Heart left ventricle (tissue), 16 donors: ENCODE data around the gene IFT122. TPM values are rescaled to one million over a fixed set of nuclear protein-coding genes. Genes with fewer than 3 reads are reported as not detected.

Experiments
- ATAC-seq, 4 donors: fragments of 200-7000 bp; cut with Tn5 transposase; one replicate each; pipeline ENCODE4 v1.9.1; 2020 to 2022; ENCODE audit warnings: moderate library complexity in 4 of 4, mild to moderate bottlenecking in 3 of 4, moderate number of reproducible peaks in 1 of 4
- DNase-seq, 5 donors: peaks; one replicate each; pipeline ENCODE4 v3.0.0-alpha.2; 2020
- H3K27ac ChIP-seq, 12 donors: fragments of 200-600 bp; sonication (generic) in 4 of 12; one replicate each; pipeline versions ENCODE4 v1.5.0 to v1.8.0; 2016 to 2022; ENCODE audit warnings: mild to moderate bottlenecking in 2 of 12
- H3K27me3 ChIP-seq, 9 donors: fragments of 200-600 bp; sonication (generic) in 2 of 9; one replicate each; pipeline versions ENCODE4 v1.5.1 to v1.8.0; 2016 to 2022; ENCODE audit warnings: mild to moderate bottlenecking in 3 of 9
- H3K36me3 ChIP-seq, 9 donors: fragments of 200-600 bp; sonication (generic) in 2 of 9; one replicate each; pipeline versions ENCODE4 v1.5.0 to v1.8.0; 2018 to 2022; ENCODE audit warnings: mild to moderate bottlenecking in 2 of 9
- H3K4me1 ChIP-seq, 12 donors: fragments of 200-600 bp; sonication (generic) in 4 of 12; one replicate each; pipeline versions ENCODE4 v1.5.0 to v1.8.0; 2016 to 2022; ENCODE audit warnings: mild to moderate bottlenecking in 3 of 12
- H3K4me3 ChIP-seq, 12 donors: fragments of 200-600 bp; sonication (generic) in 4 of 12; one replicate each; pipeline versions ENCODE4 v1.5.0 to v1.8.0; 2017 to 2022; ENCODE audit warnings: mild to moderate bottlenecking in 9 of 12, moderate library complexity in 4 of 12
- H3K9me3 ChIP-seq, 12 donors: fragments of 200-600 bp; sonication (generic) in 4 of 12; one replicate each; pipeline versions ENCODE4 v1.5.0 to v1.8.0; 2016 to 2022; ENCODE audit warnings: mild to moderate bottlenecking in 1 of 12
- CTCF ChIP-seq, 12 donors: fragments of 200-600 bp; sonication (generic) in 4 of 12; IDR thresholded peaks; one replicate each; pipeline versions ENCODE4 v1.5.0 to v1.8.0; 2018 to 2022; ENCODE audit warnings: antibody characterized with exemption in 12 of 12, mild to moderate bottlenecking in 5 of 12
- POLR2A ChIP-seq, 2 donors: fragments of 450-650 bp; IDR thresholded peaks; one replicate each; pipeline ENCODE4 v1.6.1; 2017; ENCODE audit warnings: antibody characterized with exemption in 2 of 2, mild to moderate bottlenecking in 2 of 2, moderate library complexity in 2 of 2
- WGBS, 4 donors: extraction: QIAGEN DNeasy Blood & Tissue Kit in 2 of 4; methylation state at CpG; one replicate each; pipeline versions ENCODE4 v1.1.5 to v1.1.7; 2013 to 2018; 5-methylcytosine and 5-hydroxymethylcytosine counted together
- intact Hi-C, 10 donors: fragments of 100-400 bp; cut with DNase I; formaldehyde crosslinking; loops; one replicate each; pipeline versions ENCODE4 v1.11.1 to v1.14.2; 2022
- polyA plus RNA-seq, 2 donors: library from polyadenylated mRNA; stranded (reverse); fragments of 200-250 nt; gene quantifications; one replicate each; pipeline ENCODE4 v1.2.3, GENCODE V29; 2013
- total RNA-seq, 9 donors: library from RNA; depleted of rRNA in 2 of 9; stranded (reverse); fragments of >200 nt in 2 of 9; fragmentation: NEBNext Ultra II Directional in 3 of 9; extraction: Animal tissue kit (Norgen Biotek cat#: 25700) in 3 of 9; gene quantifications; one replicate each; pipeline versions ENCODE4 v1.1.0 to v1.2.4, GENCODE V29; 2016 to 2023
- donor health status: ischemic (EF 13 %, LVEDD 7.1; RV severe dilation, severe dysfunction).
- donor health status: healthy with polysubstance abuse.
- donor health status: DM: no; HTN: yes; CAD: no.
- donor health status: DM: no; HTN: no; CAD: no.
- donor health status: ischemic (EF 25% LVEDD 6.9; RV normal size, moderate dysfunction).
- donor health status: ischemic (EF 25% LVEDD 5.7; RV mildly dilated, moderate dysfunction).
- donor health status: healthy.
- donor health status: DM: yes; HTN: yes; CAD: no.
- donor health status: ischemic (EF 35%, LVEDD 5.7; RV mildly dilated, moderate dysfunction).
- donor health status: nonischemic (EF 11% LVEDD 7.7; RV severe dilation, severe dysfunction).
- donor health status: DM: yes; HTN: yes; CAD: no.
- donor health status: PGD.
- donor health status: ischemic (EF 29% LVEDD 5.4; RV normal size, mild dysfunction).
- donor health status: nonischemic (EF 23%, LVEDD 6.1; RV moderate dilation, normal function).

The IFT122 gene
- total and polyA plus RNA-seq, 11 donors: 7.2 to 34.2 (median 16.6) TPM

GRCh38 chr3:129425619-129426018 lies 14.4 kb upstream of the IFT122 start:
- Histone ChIP-seq H3K36me3 (peaks cover 0 to 14% (median 5%) of the 10 kb centered on the region in 9 donors), H3K4me3 (no peak overlapping the region), H3K9me3 (peaks cover 0 to 3% (median 0%) of the 10 kb centered on the region in 12 donors), H3K4me1 (peaks cover 0 to 26% (median 11%) of the 10 kb centered on the region in 12 donors), H3K27me3 (no peaks in the 10 kb centered on the region), H3K27ac (no peak overlapping the region)
- WGBS, 4 donors: 82 to 91% (median 88%) methylated on average over 2 of the region's 2 CpGs
- ATAC-seq (no peak), DNase-seq (no peak)
- intact Hi-C loops: no loop called here
- TF ChIP-seq CTCF (IDR thresholded peaks at IDR 0.05) (no peak), POLR2A (IDR thresholded peaks at IDR 0.05) (no peak)

DNA sequence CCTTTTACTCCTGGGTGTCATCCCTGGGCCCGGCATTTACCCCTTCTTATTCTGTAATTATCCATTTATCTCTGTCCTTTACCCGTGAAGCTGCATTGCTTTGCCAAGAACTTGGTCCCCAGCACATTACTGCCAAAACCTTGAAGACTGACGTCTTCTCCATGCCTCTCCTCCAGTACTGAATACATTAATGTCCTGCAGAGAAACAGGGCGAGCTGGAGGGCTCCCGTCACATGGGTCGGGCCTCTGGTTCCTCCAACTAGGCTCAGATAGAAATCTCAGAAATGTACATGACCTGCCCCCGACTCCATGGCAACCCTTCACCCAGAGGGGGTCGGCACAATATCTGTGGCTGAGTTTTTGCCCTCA lies 12.0 kb upstream of the IFT122 start:
- no peaks in the 10 kb centered on the region for H3K27me3 ChIP-seq
- peak in 3 of 4 donors; percentile 4 to 19 (median 6) for ATAC-seq
- no peaks in the 10 kb centered on the region for H3K9me3 ChIP-seq
- intact Hi-C loops: no loop called here
- H3K27ac ChIP-seq: no peak overlapping the region
- no peak for TF ChIP-seq CTCF (IDR thresholded peaks at IDR 0.05)
- TF ChIP-seq POLR2A (IDR thresholded peaks at IDR 0.05): no peak
- WGBS, 4 donors: 9 to 14% (median 13%) methylated on average over 7 to 8 of the region's 8 CpGs
- peaks cover 0 to 26% (median 11%) of the 10 kb centered on the region in 12 donors for H3K4me1 ChIP-seq
- peaks cover 0 to 37% (median 29%) of the 10 kb centered on the region in 9 donors for H3K36me3 ChIP-seq
- no peak for DNase-seq
- peak overlapping the region; percentile 26 to 63 (median 56) for H3K4me3 ChIP-seq

GRCh38 chr3:129428376-129429079 lies 11.5 kb upstream of the IFT122 start, which contains the start of gene EFCAB12:
Gene EFCAB12 (minus strand): TSS chr3:129428636. CDS start chr3:129428488, 148 bp downstream.
- Histone ChIP-seq H3K36me3 (peaks cover 0 to 43% (median 34%) of the 10 kb centered on the region in 9 donors), H3K27ac (peak within 1 kb of the TSS in 9 of 12 donors; percentile 8 to 69 (median 51)), H3K27me3 (no peaks in the 10 kb centered on the region), H3K4me3 (peak within 1 kb of the TSS; percentile 26 to 63 (median 56)), H3K9me3 (no peaks in the 10 kb centered on the region), H3K4me1 (peaks cover 0 to 26% (median 11%) of the 10 kb centered on the region in 12 donors)
- peak; percentile 95 to 98 (median 96) for DNase-seq
- ATAC-seq: peak; percentile 95 to 99 (median 98)
- TF ChIP-seq POLR2A (IDR thresholded peaks at IDR 0.05) (peak in 1 of 2 donors; percentile 32), CTCF (IDR thresholded peaks at IDR 0.05) (peak in 2 of 12 donors; percentile 9)
- 2 to 4% (median 2%) methylated on average over 27 to 42 of the region's 42 CpGs for WGBS, 4 donors
- intact Hi-C loops: no loop called here

DNA sequence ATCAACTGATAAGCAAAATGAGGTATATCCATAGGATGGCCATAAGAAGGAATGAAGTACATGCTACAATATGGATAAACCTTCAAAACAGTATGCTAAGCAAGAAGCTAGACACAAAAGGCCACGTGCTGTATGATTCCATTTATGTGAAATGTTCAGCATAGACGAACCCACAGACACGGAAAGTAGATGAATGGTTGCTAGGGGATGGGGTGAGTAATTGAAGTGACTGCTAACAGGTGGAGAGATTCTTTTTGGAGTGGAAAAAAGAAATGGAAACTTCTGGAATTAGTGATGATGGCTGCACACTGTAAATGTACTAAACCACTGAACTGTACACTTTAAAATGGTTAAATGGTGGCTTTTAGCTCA lies 11.0 kb upstream of the IFT122 start:
- H3K36me3 ChIP-seq: peaks cover 0 to 48% (median 40%) of the 10 kb centered on the region in 9 donors
- H3K4me3 ChIP-seq: peak overlapping the region in 8 of 12 donors; percentile 51 to 63 (median 58)
- H3K9me3 ChIP-seq: no peaks in the 10 kb centered on the region
- 79 to 82% (median 82%) methylated on average over 3 of the region's 3 CpGs for WGBS, 4 donors
- no peak for ATAC-seq
- H3K27me3 ChIP-seq: no peaks in the 10 kb centered on the region
- no peak for DNase-seq
- peak overlapping the region in 9 of 12 donors; percentile 8 to 69 (median 51) for H3K27ac ChIP-seq
- intact Hi-C loops: no loop called here
- H3K4me1 ChIP-seq: peaks cover 0 to 22% (median 11%) of the 10 kb centered on the region in 12 donors
- no peak for TF ChIP-seq CTCF (IDR thresholded peaks at IDR 0.05)
- TF ChIP-seq POLR2A (IDR thresholded peaks at IDR 0.05): no peak
